A549 (cell line): Measurements from ENCODE around the gene CAMKK2. TPM values are rescaled to one million over a fixed set of nuclear protein-coding genes. Genes with fewer than 3 reads are reported as not detected.

Source experiments
- ATAC-seq, 2 experiments: fragments of 200-7000 bp in 1 of 2; fragments of >200 bp in 1 of 2; cut with Nextera tagmentation in 1 of 2; cut with Tn5 transposase in 1 of 2; 3 replicates each; pipeline versions ENCODE4 v1.8.0 to v1.9.1; 2018 to 2020; ENCODE audit warnings: mild to moderate bottlenecking in 1 of 2, moderate library complexity in 1 of 2
- CTCF ChIA-PET: fragments of 300-600 bp; sonication (Branson Sonifier 250); formaldehyde crosslinking; extraction: SDS; loops from one replicate; lab custom pipeline; 2021; ENCODE audit warnings: antibody characterized with exemption, inconsistent platforms; lab: Yijun Ruan, JAX
- POLR2A ChIA-PET: fragments of 350-600 bp; formaldehyde crosslinking; extraction: SDS; loops from one replicate; lab custom pipeline; 2021; ENCODE audit warnings: antibody characterized with exemption, inconsistent platforms; lab: Yijun Ruan, JAX
- DNase-seq, 2 experiments: peaks; one replicate each; pipeline versions ENCODE4 v3.0.0 to v3.0.0-alpha.2; 2011 to 2016; ENCODE audit warnings: low read depth in 1 of 2, low spot score in 1 of 2
- FAIRE-seq: peaks from 2 replicates; lab custom pipeline; 2011; peaks lifted over from hg19 to GRCh38; lab: Jason Lieb, UNC
- H3K27ac ChIP-seq, 2 experiments: fragments of >200 bp; sonication (Bioruptor Twin); formaldehyde crosslinking; 3 replicates each; pipeline ENCODE4 v1.5.1; 2016 to 2017
- H3K4me1 ChIP-seq: fragments of >200 bp; sonication (Bioruptor Twin); formaldehyde crosslinking; 3 replicates; pipeline ENCODE4 v1.6.1; 2016
- H3K4me2 ChIP-seq: fragments of >200 bp; sonication (Bioruptor Twin); formaldehyde crosslinking; 3 replicates; pipeline ENCODE4 v1.6.1; 2016
- H3K4me3 ChIP-seq: fragments of >200 bp; sonication (Bioruptor Twin); formaldehyde crosslinking; 3 replicates; pipeline ENCODE4 v1.5.1; 2016
- H3K9me3 ChIP-seq: fragments of >200 bp; sonication (Bioruptor Twin); formaldehyde crosslinking; 3 replicates; pipeline ENCODE4 v1.6.1; 2016
- BHLHE40 ChIP-seq: IDR thresholded peaks from 2 replicates; pipeline ENCODE4 v1.6.1; 2012; ENCODE audit warnings: low read depth, low read length, inconsistent platforms
- CBX2 ChIP-seq: fragments of 200-600 bp; sonication (generic); IDR thresholded peaks from 2 replicates; pipeline ENCODE4 v1.6.1; 2016; ENCODE audit warnings: low read depth, mild to moderate bottlenecking, borderline replicate concordance
- CBX8 ChIP-seq: fragments of 200-600 bp; sonication (generic); IDR thresholded peaks from 2 replicates; pipeline ENCODE4 v1.6.1; 2016
- CEBPB ChIP-seq, 2 experiments: fragments of >200 bp in 1 of 2; sonication (Bioruptor Twin) in 1 of 2; formaldehyde crosslinking in 1 of 2; IDR thresholded peaks; 2 replicates each; pipeline ENCODE4 v1.6.1; 2012 to 2016
- CHD4 ChIP-seq: fragments of 200-600 bp; sonication (generic); IDR thresholded peaks from 2 replicates; pipeline ENCODE4 v1.6.1; 2016; ENCODE audit warnings: antibody characterized with exemption, mild to moderate bottlenecking, borderline replicate concordance
- EHF ChIP-seq: fragments of 250-450 bp; sonication (Bioruptor Pico); IDR thresholded peaks from 2 replicates; pipeline ENCODE4 v1.5.0; 2020; ENCODE audit warnings: mild to moderate bottlenecking
- EHMT2 ChIP-seq: fragments of 200-600 bp; sonication (generic); IDR thresholded peaks from 2 replicates; pipeline ENCODE4 v1.6.1; 2016; ENCODE audit warnings: antibody characterized with exemption, low read depth, mild to moderate bottlenecking, moderate library complexity
- EP300 ChIP-seq, 2 experiments: fragments of >200 bp; sonication (Bioruptor Twin); formaldehyde crosslinking; IDR thresholded peaks; 2 replicates in 1 of 2; 3 replicates in 1 of 2; pipeline ENCODE4 v1.6.1; 2016 to 2017
- FOSB ChIP-seq: fragments of 250-450 bp; sonication (Bioruptor Pico); IDR thresholded peaks from 2 replicates; pipeline ENCODE4 v1.5.0; 2020; ENCODE audit warnings: mild to moderate bottlenecking, moderate library complexity
- FOXS1 ChIP-seq: fragments of 250-450 bp; sonication (Bioruptor Pico); IDR thresholded peaks from 2 replicates; pipeline ENCODE4 v1.5.0; 2020; ENCODE audit warnings: mild to moderate bottlenecking, moderate library complexity
- HDAC2 ChIP-seq: fragments of 200-600 bp; sonication (generic); IDR thresholded peaks from 2 replicates; pipeline ENCODE4 v1.6.1; 2016
- HEYL ChIP-seq: fragments of 250-450 bp; sonication (Bioruptor Pico); IDR thresholded peaks from 2 replicates; pipeline ENCODE4 v1.8.0; 2021; ENCODE audit warnings: mild to moderate bottlenecking, moderate library complexity
- HOXB5 ChIP-seq: fragments of 250-450 bp; sonication (Bioruptor Pico); IDR thresholded peaks from 2 replicates; pipeline ENCODE4 v1.5.0; 2020; ENCODE audit warnings: mild to moderate bottlenecking, moderate library complexity
- JUN ChIP-seq, 2 experiments: fragments of >200 bp; sonication (Bioruptor Twin); formaldehyde crosslinking; IDR thresholded peaks; 2 replicates in 1 of 2; 3 replicates in 1 of 2; pipeline ENCODE4 v1.6.1; 2016 to 2017
- KDM5A ChIP-seq: fragments of 200-600 bp; sonication (generic); IDR thresholded peaks from 2 replicates; pipeline ENCODE4 v1.6.1; 2016; ENCODE audit warnings: antibody characterized with exemption, mild to moderate bottlenecking
- MAX ChIP-seq: IDR thresholded peaks from 2 replicates; pipeline ENCODE4 v1.6.1; 2012
- NFE2L2 ChIP-seq: fragments of 150-350 bp; conservative IDR thresholded peaks from 2 replicates; pipeline ENCODE4 v1.6.1; 2014; ENCODE audit warnings: low read length
- NPAS2 ChIP-seq: fragments of 250-450 bp; sonication (Bioruptor Pico); IDR thresholded peaks from 2 replicates; pipeline ENCODE4 v1.8.0; 2022; ENCODE audit warnings: mild to moderate bottlenecking, moderate library complexity, borderline replicate concordance
- PBX3 ChIP-seq: IDR thresholded peaks from 2 replicates; pipeline ENCODE4 v1.6.1; 2012
- PHF8 ChIP-seq: fragments of 200-600 bp; sonication (generic); IDR thresholded peaks from 2 replicates; pipeline ENCODE4 v1.6.1; 2016; ENCODE audit warnings: low read depth, mild to moderate bottlenecking, antibody characterized with exemption, moderate library complexity, borderline replicate concordance
- POLR2AphosphoS2 ChIP-seq: conservative IDR thresholded peaks from 2 replicates; pipeline ENCODE4 v1.6.1; 2012; ENCODE audit warnings: low read length, improper control_type of control experiment, inconsistent platforms
- RCOR1 ChIP-seq: fragments of 150-350 bp; IDR thresholded peaks from 2 replicates; pipeline ENCODE4 v1.6.1; 2014; ENCODE audit warnings: antibody characterized with exemption, low read length, low read depth
- RFX5 ChIP-seq: fragments of 450-650 bp; IDR thresholded peaks from 2 replicates; pipeline ENCODE4 v1.7.1; 2014; ENCODE audit warnings: antibody characterized with exemption, mild to moderate bottlenecking, moderate library complexity
- RNF2 ChIP-seq: fragments of 200-600 bp; sonication (generic); IDR thresholded peaks from 2 replicates; pipeline ENCODE4 v1.6.1; 2016; ENCODE audit warnings: low read depth, mild to moderate bottlenecking, antibody characterized with exemption, moderate library complexity, borderline replicate concordance
- TFCP2L1 ChIP-seq: fragments of 250-450 bp; sonication (Bioruptor Pico); IDR thresholded peaks from 2 replicates; pipeline ENCODE4 v1.5.0; 2021; ENCODE audit warnings: mild to moderate bottlenecking
- TP53 ChIP-seq: fragments of 250-450 bp; sonication (Bioruptor Pico); IDR thresholded peaks from 2 replicates; pipeline ENCODE4 v1.5.0; 2021; ENCODE audit warnings: mild to moderate bottlenecking, moderate library complexity
- ZFP36 ChIP-seq: fragments of 450-650 bp; IDR thresholded peaks from 2 replicates; pipeline ENCODE4 v1.6.1; 2014; ENCODE audit warnings: borderline replicate concordance; ENCODE audit not compliant: partially characterized antibody
- WGBS: methylation state at CpG from one replicate; pipeline ENCODE4 v1.1.6; 2017; ENCODE audit errors: missing lambda C conversion rate; 5-methylcytosine and 5-hydroxymethylcytosine counted together
- polyA plus RNA-seq, 4 experiments: library from polyadenylated mRNA; depleted of rRNA in 3 of 4; stranded (reverse); fragments of >200 nt; fragmentation: RNase III in 1 of 4; extraction: RNeasy Plus Mini Kit Qiagen cat#74134 plus additional on column Dnase treatment in 1 of 4; gene quantifications; 2 replicates in 3 of 4; 3 replicates in 1 of 4; pipeline ENCODE4 v1.2.3, GENCODE V29; 2011 to 2017
- TF ChIP-seq, protein P1 (sequence below): fragments of 150-350 bp; IDR thresholded peaks from 2 replicates; pipeline ENCODE4 v1.6.1; 2014; ENCODE audit warnings: low read depth, mild to moderate bottlenecking, low read length
- TF ChIP-seq, protein P2 (sequence below): IDR thresholded peaks from 2 replicates; pipeline ENCODE4 v1.6.1; 2012; ENCODE audit warnings: low read depth, borderline replicate concordance
- TF ChIP-seq, protein P3 (sequence below): fragments of >200 bp; sonication (Bioruptor Twin); formaldehyde crosslinking; IDR thresholded peaks from 3 replicates; pipeline ENCODE4 v1.5.1; 2016

Gene CAMKK2
- polyA plus RNA-seq, 2 of the 4 experiments (the other 2 are of a cell fraction) = 15.3 to 24.8 TPM

DNA sequence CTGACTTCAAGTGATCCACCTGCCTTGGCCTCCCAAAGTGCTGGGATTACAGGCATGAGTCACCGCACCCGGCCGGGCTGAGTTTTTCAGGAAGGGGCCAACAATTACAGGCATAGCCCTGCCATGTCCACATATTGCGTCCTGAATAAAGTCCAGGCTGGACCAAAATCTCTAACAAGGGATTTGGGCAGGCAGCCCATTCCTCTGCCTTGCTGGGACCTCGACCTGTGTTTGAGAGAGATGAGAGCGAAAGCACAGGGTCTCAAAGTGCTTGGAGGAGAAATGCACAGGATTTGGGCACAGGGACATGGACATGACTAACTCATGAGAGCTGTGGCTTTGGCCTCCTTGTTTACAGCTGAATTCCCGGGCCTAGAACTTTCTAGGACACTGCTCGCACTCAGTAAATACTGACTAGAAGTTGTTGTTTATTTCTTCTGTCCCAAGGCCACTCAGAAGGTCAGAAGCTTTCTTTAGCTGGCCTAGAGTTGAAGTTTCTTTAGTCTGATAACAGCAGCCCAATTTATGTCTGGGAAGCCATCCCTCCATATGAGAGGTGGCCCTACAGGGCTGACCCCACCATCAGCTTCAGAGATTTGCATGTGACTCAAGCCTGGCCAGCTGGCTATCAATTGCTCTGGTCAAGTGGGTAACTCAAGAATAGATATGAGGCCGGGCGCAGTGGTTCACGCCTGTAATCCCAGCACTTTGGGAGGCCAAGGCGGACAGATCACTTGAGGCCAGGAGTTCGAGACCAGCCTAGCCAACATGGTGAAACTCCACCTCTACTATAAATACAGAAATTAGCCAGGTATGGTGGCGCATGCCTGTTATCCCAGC lies 11.7 kb downstream of the CAMKK2 start:
- H3K4me2 ChIP-seq = no peak overlapping the region
- H3K27ac ChIP-seq = no peak overlapping the region
- FAIRE-seq (no peak), ATAC-seq (no peak), DNase-seq (no peak)
- ChIA-PET CTCF (interaction anchor here (0.7 to 1.4 kb wide), 2 partner anchors 8 to 13 kb away, joined by 3 read pairs; no protein-coding TSS in a partner anchor), POLR2A (interaction anchor here (1.2 kb wide), 1 partner anchor 12 kb away, joined by 3 read pairs; the partner anchor contains the start of gene CAMKK2)
- no peaks in the 10 kb centered on the region for H3K9me3 ChIP-seq
- no peak overlapping the region for H3K4me3 ChIP-seq
- 86% methylated on average over 14 of the region's 14 CpGs for WGBS
- H3K4me1 ChIP-seq = no peaks in the 10 kb centered on the region
- no peak for TF ChIP-seq RCOR1
- no peak for TF ChIP-seq NFE2L2
- TF ChIP-seq PHF8 = no peak
- TF ChIP-seq CBX2 = no peak
- no peak for TF ChIP-seq POLR2AphosphoS2
- TF ChIP-seq, protein P1, sequence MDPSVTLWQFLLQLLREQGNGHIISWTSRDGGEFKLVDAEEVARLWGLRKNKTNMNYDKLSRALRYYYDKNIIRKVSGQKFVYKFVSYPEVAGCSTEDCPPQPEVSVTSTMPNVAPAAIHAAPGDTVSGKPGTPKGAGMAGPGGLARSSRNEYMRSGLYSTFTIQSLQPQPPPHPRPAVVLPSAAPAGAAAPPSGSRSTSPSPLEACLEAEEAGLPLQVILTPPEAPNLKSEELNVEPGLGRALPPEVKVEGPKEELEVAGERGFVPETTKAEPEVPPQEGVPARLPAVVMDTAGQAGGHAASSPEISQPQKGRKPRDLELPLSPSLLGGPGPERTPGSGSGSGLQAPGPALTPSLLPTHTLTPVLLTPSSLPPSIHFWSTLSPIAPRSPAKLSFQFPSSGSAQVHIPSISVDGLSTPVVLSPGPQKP = no peak
- no peak for TF ChIP-seq CBX8
- no peak for TF ChIP-seq TFCP2L1
- TF ChIP-seq HDAC2 = no peak
- TF ChIP-seq NPAS2 (CRISPR knock-in tag) = no peak
- TF ChIP-seq, protein P2, sequence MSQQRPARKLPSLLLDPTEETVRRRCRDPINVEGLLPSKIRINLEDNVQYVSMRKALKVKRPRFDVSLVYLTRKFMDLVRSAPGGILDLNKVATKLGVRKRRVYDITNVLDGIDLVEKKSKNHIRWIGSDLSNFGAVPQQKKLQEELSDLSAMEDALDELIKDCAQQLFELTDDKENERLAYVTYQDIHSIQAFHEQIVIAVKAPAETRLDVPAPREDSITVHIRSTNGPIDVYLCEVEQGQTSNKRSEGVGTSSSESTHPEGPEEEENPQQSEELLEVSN = no peak
- no peak for TF ChIP-seq EHF (CRISPR knock-in tag)
- TF ChIP-seq HEYL = no peak
- TF ChIP-seq KDM5A = no peak
- TF ChIP-seq PBX3 = no peak
- no peak for TF ChIP-seq ZFP36
- no peak for TF ChIP-seq RFX5
- TF ChIP-seq RNF2 = no peak

GRCh38 chr12:121283841-121284240 lies 12.7 kb downstream of the CAMKK2 start:
- H3K9me3 ChIP-seq = no peaks in the 10 kb centered on the region
- CTCF ChIA-PET = interaction anchor here (1.3 to 1.4 kb wide), 2 partner anchors 12 to 159 kb away, joined by 3 read pairs; no protein-coding TSS in a partner anchor

DNA sequence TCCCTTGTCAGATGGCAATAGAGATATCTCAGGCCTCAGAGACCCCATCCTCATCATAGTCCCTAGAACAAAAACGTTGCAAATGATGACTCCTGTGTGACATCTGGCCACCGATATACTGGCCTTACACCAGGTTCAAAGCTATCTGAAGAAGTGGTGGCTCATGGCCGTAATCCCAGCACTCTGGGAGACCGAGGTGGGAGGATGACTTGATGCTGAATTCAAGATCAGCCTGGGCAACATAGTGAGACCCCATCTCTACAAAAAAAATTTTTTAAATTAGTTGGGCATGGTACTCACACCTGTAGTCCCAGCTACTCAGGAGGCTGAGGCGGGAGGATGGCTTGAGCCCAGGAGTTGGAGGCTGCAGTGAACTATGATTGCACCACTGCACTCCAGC lies 13.1 kb downstream of the CAMKK2 start:
- H3K9me3 ChIP-seq = no peaks in the 10 kb centered on the region
- 79% methylated on average over 5 of the region's 5 CpGs for WGBS
- no peak for ATAC-seq
- DNase-seq = no peak
- no peak for FAIRE-seq
- H3K4me1 ChIP-seq = no peaks in the 10 kb centered on the region
- CTCF ChIA-PET = interaction anchor here (1.3 kb wide), 1 partner anchor 160 kb away, joined by 3 read pairs; no protein-coding TSS in a partner anchor
- POLR2A ChIA-PET = no interaction called here
- H3K4me3 ChIP-seq = no peak overlapping the region
- no peak overlapping the region for H3K27ac ChIP-seq
- H3K4me2 ChIP-seq = no peak overlapping the region
- TF ChIP-seq RNF2 = no peak
- TF ChIP-seq JUN (IDR thresholded peaks at IDR 0.05) = no peak
- TF ChIP-seq FOXS1 (CRISPR knock-in tag) = no peak
- no peak for TF ChIP-seq MAX
- TF ChIP-seq, protein P3, sequence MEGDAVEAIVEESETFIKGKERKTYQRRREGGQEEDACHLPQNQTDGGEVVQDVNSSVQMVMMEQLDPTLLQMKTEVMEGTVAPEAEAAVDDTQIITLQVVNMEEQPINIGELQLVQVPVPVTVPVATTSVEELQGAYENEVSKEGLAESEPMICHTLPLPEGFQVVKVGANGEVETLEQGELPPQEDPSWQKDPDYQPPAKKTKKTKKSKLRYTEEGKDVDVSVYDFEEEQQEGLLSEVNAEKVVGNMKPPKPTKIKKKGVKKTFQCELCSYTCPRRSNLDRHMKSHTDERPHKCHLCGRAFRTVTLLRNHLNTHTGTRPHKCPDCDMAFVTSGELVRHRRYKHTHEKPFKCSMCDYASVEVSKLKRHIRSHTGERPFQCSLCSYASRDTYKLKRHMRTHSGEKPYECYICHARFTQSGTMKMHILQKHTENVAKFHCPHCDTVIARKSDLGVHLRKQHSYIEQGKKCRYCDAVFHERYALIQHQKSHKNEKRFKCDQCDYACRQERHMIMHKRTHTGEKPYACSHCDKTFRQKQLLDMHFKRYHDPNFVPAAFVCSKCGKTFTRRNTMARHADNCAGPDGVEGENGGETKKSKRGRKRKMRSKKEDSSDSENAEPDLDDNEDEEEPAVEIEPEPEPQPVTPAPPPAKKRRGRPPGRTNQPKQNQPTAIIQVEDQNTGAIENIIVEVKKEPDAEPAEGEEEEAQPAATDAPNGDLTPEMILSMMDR = no peak
- TF ChIP-seq CEBPB (IDR thresholded peaks at IDR 0.05) = no peak
- no peak for TF ChIP-seq EP300 (IDR thresholded peaks at IDR 0.05)
- no peak for TF ChIP-seq TP53 (CRISPR knock-in tag)
- no peak for TF ChIP-seq RCOR1
- TF ChIP-seq HOXB5 (CRISPR knock-in tag) = no peak
- TF ChIP-seq CBX2 = no peak
- no peak for TF ChIP-seq EHMT2
- TF ChIP-seq RFX5 = no peak

More at GRCh38 chr12:121283841-121284240, 12.7 kb downstream of the CAMKK2 start:
- ATAC-seq = no peak
- WGBS = 94% methylated on average over 6 of the region's 6 CpGs
- no peak for FAIRE-seq
- H3K4me2 ChIP-seq = no peak overlapping the region
- no peak overlapping the region for H3K27ac ChIP-seq
- DNase-seq = no peak
- TF ChIP-seq FOSB (no peak), CHD4 (no peak), MAX (no peak), BHLHE40 (no peak), CEBPB (IDR thresholded peaks at IDR 0.05) (no peak)
- no peak overlapping the region for H3K4me3 ChIP-seq
- no peaks in the 10 kb centered on the region for H3K4me1 ChIP-seq
- POLR2A ChIA-PET = no interaction called here
